ENCODE results near the gene SAMSN1.
"Not testable (repeated sequence)": the region's sequence is repeated elsewhere in the genome, so short reads cannot be mapped to it uniquely, and the experiment has no call there.

Gene SAMSN1

GRCh38 chr21:14554948-14555347 is 8.8 kb upstream of the SAMSN1 start:
- DNase-seq (ENCODE audit: low read depth), result no peak

GRCh38 chr21:14553422-14553821 is 7.3 kb upstream of the SAMSN1 start:
- TF ChIP-seq CTCF (conservative IDR thresholded peaks at IDR 0.05; ENCODE audit: low read length), result no peak
- H3K4me3 ChIP-seq (ENCODE audit: low read length), result no peak overlapping the region
- no peak for DNase-seq (ENCODE audit: low read depth)

More at GRCh38 chr21:14554948-14555347, 8.8 kb upstream of the SAMSN1 start:
- no peak overlapping the region for H3K4me3 ChIP-seq (ENCODE audit: low read length)
- no peak for TF ChIP-seq CTCF (conservative IDR thresholded peaks at IDR 0.05; ENCODE audit: low read length)

- H3K4me3 ChIP-seq (ENCODE audit: low read length), result no peak overlapping the region
- TF ChIP-seq CTCF (conservative IDR thresholded peaks at IDR 0.05; ENCODE audit: low read length), result no peak
- DNase-seq (ENCODE audit: low read depth), result no peak
Measured at GRCh38 chr21:14551741-14552140, 5.6 kb upstream of the SAMSN1 start.

- no peak for DNase-seq (ENCODE audit: low read depth)
- H3K4me3 ChIP-seq (ENCODE audit: low read length), result no peak overlapping the region
- TF ChIP-seq CTCF (conservative IDR thresholded peaks at IDR 0.05; ENCODE audit: low read length), result no peak
Measured at GRCh38 chr21:14550135-14550534, 4.0 kb upstream of the SAMSN1 start.

- DNase-seq (ENCODE audit: low read depth), result no peak
- H3K4me3 ChIP-seq (ENCODE audit: low read length), result no peak overlapping the region
- TF ChIP-seq CTCF (conservative IDR thresholded peaks at IDR 0.05; ENCODE audit: low read length), result no peak
Measured at GRCh38 chr21:14548779-14549178, 2.7 kb upstream of the SAMSN1 start.

GRCh38 chr21:14547834-14548513 is 1.9 kb upstream of the SAMSN1 start:
- no peak overlapping the region for H3K4me3 ChIP-seq (ENCODE audit: low read length)
- no peak for TF ChIP-seq CTCF (conservative IDR thresholded peaks at IDR 0.05; ENCODE audit: low read length)
- no peak for DNase-seq (ENCODE audit: low read depth)

GRCh38 chr21:14546719-14547118 is 604 bp upstream of the SAMSN1 start:
- not testable (repeated sequence) for H3K4me3 ChIP-seq (ENCODE audit: low read length); DNase-seq (ENCODE audit: low read depth)
